Caco-2 (cell line): ENCODE results near the gene DENND4B. TPM values are rescaled to one million over a fixed set of nuclear protein-coding genes. Genes with fewer than 3 reads are reported as not detected.

Experiments
- BruUV-seq: library from RNA; stranded (reverse); fragments of 400-500 nt; replicated peaks from 2 replicates; lab custom pipeline; 2021; lab: Mats Ljungman, UMichigan
- CTCF ChIA-PET: fragments of 300-600 bp; sonication (Branson Sonifier 250); formaldehyde crosslinking; loops from one replicate; lab custom pipeline; 2022; ENCODE audit warnings: antibody characterized with exemption; lab: Charles Lee
- POLR2A ChIA-PET: fragments of 300-600 bp; sonication (Branson Sonifier 250); formaldehyde crosslinking; loops from one replicate; lab custom pipeline; 2022; ENCODE audit warnings: antibody characterized with exemption; lab: Charles Lee
- DNase-seq, 2 experiments: peaks; one replicate each; pipeline versions ENCODE4 v3.0.0 to v3.0.0-alpha.2; 2020 to 2022
- H3K27me3 ChIP-seq: replicated peaks from 2 replicates; pipeline ENCODE4 v1.6.0; 2011; ENCODE audit warnings: low read length; ENCODE audit not compliant: control insufficient read depth, insufficient read depth
- H3K36me3 ChIP-seq: 2 replicates; pipeline ENCODE4 v1.5.1; 2011; ENCODE audit warnings: low read length; ENCODE audit not compliant: control insufficient read depth, insufficient read depth
- H3K4me1 ChIP-seq: fragments of 250-450 bp; sonication (Bioruptor Pico); 2 replicates; pipeline ENCODE4 v1.5.1; 2020; ENCODE audit warnings: mild to moderate bottlenecking
- H3K4me3 ChIP-seq: 2 replicates; pipeline ENCODE4 v1.5.1; 2011; ENCODE audit warnings: low read depth, mild to moderate bottlenecking, control low read depth, low read length
- H3K9me3 ChIP-seq: fragments of 250-450 bp; sonication (Bioruptor Pico); 2 replicates; pipeline ENCODE4 v1.5.1; 2020; ENCODE audit warnings: mild to moderate bottlenecking, moderate library complexity
- H3K27ac Mint-ChIP-seq: one replicate; pipeline ENCODE4 v1.8.0; 2022; ENCODE audit warnings: mixed read lengths; ENCODE audit not compliant: unreplicated experiment
- H3K27me3 Mint-ChIP-seq: one replicate; pipeline ENCODE4 v1.8.0; 2022; ENCODE audit warnings: mixed read lengths; ENCODE audit not compliant: insufficient read depth, unreplicated experiment
- H3K36me3 Mint-ChIP-seq: one replicate; pipeline ENCODE4 v1.8.0; 2022; ENCODE audit warnings: mild to moderate bottlenecking, mixed read lengths; ENCODE audit not compliant: insufficient read depth, unreplicated experiment
- H3K4me1 Mint-ChIP-seq: one replicate; pipeline ENCODE4 v1.8.0; 2022; ENCODE audit warnings: low read depth, mixed read lengths; ENCODE audit not compliant: unreplicated experiment
- H3K4me3 Mint-ChIP-seq: one replicate; pipeline ENCODE4 v1.8.0; 2022; ENCODE audit warnings: mild to moderate bottlenecking, moderate library complexity, mixed read lengths; ENCODE audit not compliant: unreplicated experiment
- H3K9me3 Mint-ChIP-seq: one replicate; pipeline ENCODE4 v1.8.0; 2022; ENCODE audit warnings: mixed read lengths; ENCODE audit not compliant: unreplicated experiment
- intact Hi-C: fragments of 100-400 bp; cut with micrococcal nuclease; formaldehyde crosslinking; loops from one replicate; pipeline ENCODE4 v1.10.0; 2022; ENCODE audit not compliant: unreplicated experiment
- total RNA-seq: library from RNA; stranded (reverse); gene quantifications from 2 replicates; pipeline ENCODE4 v1.2.3, GENCODE V29; 2022
- TF ChIP-seq, protein P1 (sequence below), 2 experiments: fragments of 200-600 bp in 1 of 2; IDR thresholded peaks; 1 replicate in 1 of 2; 2 replicates in 1 of 2; pipeline versions ENCODE4 v1.5.1 to v1.8.0; 2011 to 2022; ENCODE audit warnings: antibody characterized with exemption in 1 of 2, control low read depth in 1 of 2, inconsistent platforms in 1 of 2, low read depth in 1 of 2, low read length in 1 of 2, mild to moderate bottlenecking in 1 of 2, moderate library complexity in 1 of 2; ENCODE audit not compliant: insufficient read depth in 1 of 2, severe bottlenecking in 1 of 2, unreplicated experiment in 1 of 2

The DENND4B gene
- total RNA-seq, 1 experiment from 2014 or later, result 79.0 TPM

DNA sequence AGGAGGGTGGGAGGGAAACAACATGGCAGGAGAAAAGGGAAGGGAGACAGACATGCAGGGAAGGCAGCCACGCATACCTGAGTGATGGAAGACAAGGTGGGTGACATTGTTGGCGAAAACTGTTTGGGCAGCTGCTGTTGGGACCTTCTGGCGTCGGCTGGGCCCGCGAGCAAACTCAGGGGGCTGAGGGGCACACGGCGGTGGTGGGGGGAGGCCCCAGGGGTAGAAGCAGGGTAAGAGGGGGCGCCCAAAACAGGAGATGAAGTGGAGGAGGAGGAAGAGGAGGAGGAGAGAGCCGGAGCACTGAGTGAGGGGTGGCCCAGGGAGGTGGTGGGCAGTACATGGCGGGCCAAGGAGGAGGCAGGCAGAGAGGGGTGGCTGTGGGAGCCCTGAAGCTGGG lies 4.7 kb upstream of the DENND4B start:
- POLR2A ChIA-PET, result no interaction called here
- intact Hi-C loops, result no loop called here
- H3K4me1 ChIP-seq, result peaks cover 17% of the 10 kb centered on the region
- no peaks in the 10 kb centered on the region for H3K27me3 Mint-ChIP-seq
- no TSS peak for BruUV-seq
- H3K9me3 Mint-ChIP-seq, result no peaks in the 10 kb centered on the region
- no peak overlapping the region for H3K27ac Mint-ChIP-seq
- no peak overlapping the region for H3K4me3 ChIP-seq
- TF ChIP-seq, protein P1, sequence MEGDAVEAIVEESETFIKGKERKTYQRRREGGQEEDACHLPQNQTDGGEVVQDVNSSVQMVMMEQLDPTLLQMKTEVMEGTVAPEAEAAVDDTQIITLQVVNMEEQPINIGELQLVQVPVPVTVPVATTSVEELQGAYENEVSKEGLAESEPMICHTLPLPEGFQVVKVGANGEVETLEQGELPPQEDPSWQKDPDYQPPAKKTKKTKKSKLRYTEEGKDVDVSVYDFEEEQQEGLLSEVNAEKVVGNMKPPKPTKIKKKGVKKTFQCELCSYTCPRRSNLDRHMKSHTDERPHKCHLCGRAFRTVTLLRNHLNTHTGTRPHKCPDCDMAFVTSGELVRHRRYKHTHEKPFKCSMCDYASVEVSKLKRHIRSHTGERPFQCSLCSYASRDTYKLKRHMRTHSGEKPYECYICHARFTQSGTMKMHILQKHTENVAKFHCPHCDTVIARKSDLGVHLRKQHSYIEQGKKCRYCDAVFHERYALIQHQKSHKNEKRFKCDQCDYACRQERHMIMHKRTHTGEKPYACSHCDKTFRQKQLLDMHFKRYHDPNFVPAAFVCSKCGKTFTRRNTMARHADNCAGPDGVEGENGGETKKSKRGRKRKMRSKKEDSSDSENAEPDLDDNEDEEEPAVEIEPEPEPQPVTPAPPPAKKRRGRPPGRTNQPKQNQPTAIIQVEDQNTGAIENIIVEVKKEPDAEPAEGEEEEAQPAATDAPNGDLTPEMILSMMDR (IDR thresholded peaks at IDR 0.05; ENCODE audit: insufficient read depth in 1 of 2, low read depth in 1 of 2, low read length in 1 of 2, severe bottlenecking in 1 of 2, unreplicated experiment in 1 of 2), result no peak
- peaks cover 6% of the 10 kb centered on the region for H3K36me3 ChIP-seq
- H3K9me3 ChIP-seq, result no peaks in the 10 kb centered on the region
- H3K4me1 Mint-ChIP-seq, result peaks cover 21% of the 10 kb centered on the region
- peaks cover 52% of the 10 kb centered on the region for H3K36me3 Mint-ChIP-seq
- no peak overlapping the region for H3K4me3 Mint-ChIP-seq
- no peaks in the 10 kb centered on the region for H3K27me3 ChIP-seq
- DNase-seq, result no peak
- CTCF ChIA-PET, result no interaction called here

- TF ChIP-seq, protein P1 (IDR thresholded peaks at IDR 0.05; ENCODE audit: insufficient read depth in 1 of 2, low read depth in 1 of 2, low read length in 1 of 2, severe bottlenecking in 1 of 2, unreplicated experiment in 1 of 2), result no peak
- no peaks in the 10 kb centered on the region for H3K27me3 ChIP-seq
- Mint-ChIP-seq H3K4me1 (peaks cover 7% of the 10 kb centered on the region), H3K9me3 (no peaks in the 10 kb centered on the region), H3K4me3 (peak overlapping the region; percentile 82), H3K27me3 (no peaks in the 10 kb centered on the region), H3K36me3 (peaks cover 59% of the 10 kb centered on the region), H3K27ac (peak overlapping the region; percentile 44)
- H3K4me3 ChIP-seq, result peak overlapping the region; percentile 92
- peak; percentile 60 to 68 for DNase-seq
- no peaks in the 10 kb centered on the region for H3K9me3 ChIP-seq
- CTCF ChIA-PET, result interaction anchor here (0.6 to 2.0 kb wide), 9 partner anchors 11 to 302 kb away, joined by 4 to 24 read pairs (median 6); partner anchors contain the start of genes CREB3L4, CRTC2, GATAD2B and SLC39A1
- POLR2A ChIA-PET, result interaction anchor here (0.6 to 1.7 kb wide), 5 partner anchors 17 to 179 kb away, joined by 3 to 20 read pairs (median 6); partner anchors contain the start of genes CREB3L4 and GATAD2B
- BruUV-seq, result no TSS peak
- H3K4me1 ChIP-seq, result peaks cover 8% of the 10 kb centered on the region
- intact Hi-C loops, result loop anchor here (1.0 to 2.0 kb wide), 2 partner anchors 23 to 40 kb away; partner anchors contain the start of genes GATAD2B and RAB13
- peaks cover 3% of the 10 kb centered on the region; the same call in 1 of the 2 replicates for H3K36me3 ChIP-seq
Observed at GRCh38 chr1:153945795-153946621, 510 bp downstream of the DENND4B start.

DNA sequence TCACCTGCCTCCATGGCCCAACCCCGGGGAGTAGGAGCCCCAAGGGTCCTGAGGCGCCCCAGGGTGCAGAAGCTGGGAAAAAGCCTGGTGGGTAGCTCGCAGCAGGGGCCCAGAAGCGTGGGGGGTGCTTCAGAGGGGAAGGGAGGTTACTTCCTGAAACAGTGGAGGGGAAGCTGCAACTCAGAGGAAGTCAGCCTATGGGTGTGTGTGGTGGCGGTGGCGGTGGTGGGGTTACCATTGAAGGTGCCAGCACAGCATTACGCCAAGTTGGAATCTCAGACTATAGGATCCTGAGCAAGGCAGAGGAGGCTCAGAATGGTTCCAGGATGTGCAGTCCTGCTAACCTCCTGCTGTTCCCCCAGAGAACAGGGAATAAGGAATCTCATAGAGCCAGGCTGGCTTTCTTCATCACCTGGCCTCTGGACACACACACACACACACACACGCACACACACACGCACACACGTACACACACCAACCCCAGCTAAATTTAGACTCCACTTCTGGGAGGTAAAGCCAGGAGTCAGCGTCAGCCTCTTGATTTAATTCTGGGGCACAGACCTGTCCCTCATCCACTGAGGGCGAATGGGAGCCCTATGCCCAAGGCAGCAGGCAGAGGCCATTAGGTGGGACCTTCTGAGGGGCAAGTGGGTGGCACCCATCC lies 1.3 kb downstream of the DENND4B start:
- TF ChIP-seq, protein P1 (IDR thresholded peaks at IDR 0.05; ENCODE audit: insufficient read depth in 1 of 2, low read depth in 1 of 2, low read length in 1 of 2, severe bottlenecking in 1 of 2, unreplicated experiment in 1 of 2), result no peak
- Mint-ChIP-seq H3K4me1 (peaks cover 7% of the 10 kb centered on the region), H3K27ac (peak overlapping the region; percentile 44), H3K9me3 (no peaks in the 10 kb centered on the region), H3K4me3 (peak overlapping the region; percentile 82), H3K36me3 (peaks cover 55% of the 10 kb centered on the region), H3K27me3 (no peaks in the 10 kb centered on the region)
- BruUV-seq, result no TSS peak
- peaks cover 8% of the 10 kb centered on the region for H3K4me1 ChIP-seq
- intact Hi-C loops, result no loop called here
- no peaks in the 10 kb centered on the region for H3K9me3 ChIP-seq
- ChIA-PET POLR2A (interaction anchor here (1.7 kb wide), 1 partner anchor 22 kb away, joined by 6 read pairs; the partner anchor contains the start of gene GATAD2B), CTCF (interaction anchor here (0.6 kb wide), 1 partner anchor 22 kb away, joined by 4 read pairs; no protein-coding TSS in a partner anchor)
- peak in 1 of 2 experiments; percentile 34 for DNase-seq
- H3K4me3 ChIP-seq, result peak overlapping the region; percentile 92
- peaks cover 3% of the 10 kb centered on the region; the same call in 1 of the 2 replicates for H3K36me3 ChIP-seq
- no peaks in the 10 kb centered on the region for H3K27me3 ChIP-seq
